Smooth muscle cell of the brain vasculature (primary cell): Measurements from ENCODE around the gene PADI2.

Experiments
- DNase-seq: peaks from one replicate; pipeline ENCODE4 v3.0.0-alpha.2; 2012; ENCODE audit warnings: low read depth, low spot score

Gene PADI2

GRCh38 chr1:17020502-17020901, 98.7 kb downstream of the PADI2 start:
- DNase-seq, result no peak

- no peak for DNase-seq
Measured at GRCh38 chr1:17018849-17019248, 100.4 kb downstream of the PADI2 start.

- DNase-seq, result no peak
Measured at GRCh38 chr1:17017435-17017834, 101.8 kb downstream of the PADI2 start.
